MCF 10A (cell line): ENCODE data around the gene DCDC1. TPM values are rescaled to one million over a fixed set of nuclear protein-coding genes. Genes with fewer than 3 reads are reported as not detected.

Experiments
- BruUV-seq: library from RNA; stranded (reverse); fragments of 400-500 nt; replicated peaks from 2 replicates; lab custom pipeline; 2021; lab: Mats Ljungman, UMichigan
- CTCF ChIA-PET: fragments of 300-600 bp; sonication (Branson Sonifier 250); formaldehyde crosslinking; extraction: SDS; loops from one replicate; lab custom pipeline; 2021; ENCODE audit warnings: antibody characterized with exemption, inconsistent platforms; lab: Yijun Ruan, JAX
- POLR2A ChIA-PET: fragments of 300-600, 350-650 bp; sonication (Branson Sonifier 250); formaldehyde crosslinking; extraction: SDS; loops from one replicate; lab custom pipeline; 2020; ENCODE audit warnings: antibody characterized with exemption, inconsistent platforms; lab: Yijun Ruan, JAX
- DNase-seq: peaks from one replicate; pipeline ENCODE4 v3.0.0-alpha.2; 2018; ENCODE audit not compliant: unreplicated experiment
- H3K27ac Mint-ChIP-seq: one replicate; pipeline ENCODE4 v1.8.0; 2022; ENCODE audit warnings: mild to moderate bottlenecking, low read depth, mixed read lengths; ENCODE audit not compliant: unreplicated experiment
- H3K27me3 Mint-ChIP-seq: one replicate; pipeline ENCODE4 v1.8.0; 2022; ENCODE audit warnings: mixed read lengths; ENCODE audit not compliant: insufficient read depth, unreplicated experiment
- H3K36me3 Mint-ChIP-seq: one replicate; pipeline ENCODE4 v1.8.0; 2022; ENCODE audit warnings: mild to moderate bottlenecking, moderate library complexity, mixed read lengths; ENCODE audit not compliant: insufficient read depth, unreplicated experiment
- H3K4me1 Mint-ChIP-seq: one replicate; pipeline ENCODE4 v1.8.0; 2022; ENCODE audit warnings: mixed read lengths; ENCODE audit not compliant: insufficient read depth, unreplicated experiment
- H3K4me3 Mint-ChIP-seq: one replicate; pipeline ENCODE4 v1.8.0; 2022; ENCODE audit warnings: mild to moderate bottlenecking, moderate library complexity, mixed read lengths; ENCODE audit not compliant: unreplicated experiment
- H3K9me3 Mint-ChIP-seq: one replicate; pipeline ENCODE4 v1.8.0; 2022; ENCODE audit warnings: mixed read lengths; ENCODE audit not compliant: unreplicated experiment
- CTCF ChIP-seq: fragments of 200-600 bp; IDR thresholded peaks from one replicate; pipeline ENCODE4 v1.8.0; 2022; ENCODE audit warnings: antibody characterized with exemption, mild to moderate bottlenecking; ENCODE audit not compliant: unreplicated experiment
- intact Hi-C: fragments of 100-400 bp; cut with micrococcal nuclease; formaldehyde crosslinking; loops from 2 replicates; pipeline ENCODE4 v1.14.1; 2022
- total RNA-seq: library from RNA; stranded (reverse); gene quantifications from 2 replicates; pipeline ENCODE4 v1.2.3, GENCODE V29; 2022

The DCDC1 gene
- total RNA-seq, 1 experiment from 2014 or later = 0.19 TPM

DNA sequence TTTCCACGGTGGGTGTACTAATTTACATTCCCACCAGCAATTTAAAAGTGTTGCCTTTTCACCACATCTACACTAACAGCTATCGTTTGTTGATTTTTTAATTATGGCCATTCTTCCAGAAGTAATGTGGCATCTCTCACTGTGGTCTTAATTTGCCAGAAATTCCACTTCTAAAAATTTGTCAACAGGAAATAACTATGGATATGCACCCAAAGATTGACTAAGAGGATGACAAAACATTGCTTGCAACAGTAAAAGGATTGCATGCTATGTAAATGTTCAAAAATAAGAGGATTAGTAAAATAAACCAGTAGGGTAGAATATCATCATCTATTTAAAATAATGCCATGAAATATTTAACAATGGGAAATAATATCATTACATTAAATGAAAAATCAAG lies 219.5 kb downstream of the DCDC1 start:
- Mint-ChIP-seq H3K36me3 (no peaks in the 10 kb centered on the region), H3K9me3 (no peaks in the 10 kb centered on the region), H3K27me3 (peaks cover 27% of the 10 kb centered on the region), H3K27ac (no peak overlapping the region), H3K4me1 (no peaks in the 10 kb centered on the region), H3K4me3 (no peak overlapping the region)
- DNase-seq = no peak
- no peak for TF ChIP-seq CTCF
- ChIA-PET POLR2A (no interaction called here), CTCF (interaction anchor here (0.7 kb wide), 1 partner anchor 24 kb away, joined by 3 read pairs; no protein-coding TSS in a partner anchor)
- intact Hi-C loops = no loop called here
- no TSS peak for BruUV-seq

DNA sequence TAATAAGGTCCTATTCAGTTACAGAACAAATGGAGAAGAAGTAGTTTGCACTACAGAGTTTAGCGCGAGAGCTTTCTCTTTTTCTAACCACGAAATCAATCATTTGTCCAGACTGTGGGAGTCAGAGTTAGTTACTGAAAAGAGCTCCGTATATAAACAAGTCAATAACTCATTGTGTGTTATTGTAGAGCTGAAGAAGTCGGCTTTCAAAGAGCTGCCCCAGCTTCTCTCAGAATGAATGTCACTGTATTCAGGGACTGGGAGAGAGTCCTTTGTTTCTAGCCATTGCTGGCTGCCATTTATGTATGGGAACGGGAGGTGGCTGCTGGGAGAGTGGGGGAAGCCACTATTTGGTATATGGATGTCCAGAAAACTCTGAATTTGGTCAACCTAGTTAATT lies 227.8 kb downstream of the DCDC1 start:
- CTCF ChIA-PET = interaction anchor here (0.9 to 1.2 kb wide), 2 partner anchors 34 to 91 kb away, joined by 3 read pairs; no protein-coding TSS in a partner anchor
- no peak overlapping the region for H3K27ac Mint-ChIP-seq
- H3K9me3 Mint-ChIP-seq = no peaks in the 10 kb centered on the region
- H3K27me3 Mint-ChIP-seq = peaks cover 70% of the 10 kb centered on the region
- H3K4me3 Mint-ChIP-seq = no peak overlapping the region
- no TSS peak for BruUV-seq
- no peak for DNase-seq
- TF ChIP-seq CTCF = no peak
- no peaks in the 10 kb centered on the region for H3K36me3 Mint-ChIP-seq
- H3K4me1 Mint-ChIP-seq = no peaks in the 10 kb centered on the region
- intact Hi-C loops = no loop called here
- POLR2A ChIA-PET = no interaction called here

GRCh38 chr11:31139479-31139878 lies 230.1 kb downstream of the DCDC1 start:
- Mint-ChIP-seq H3K36me3 (no peaks in the 10 kb centered on the region), H3K4me1 (no peaks in the 10 kb centered on the region), H3K27me3 (peaks cover 58% of the 10 kb centered on the region), H3K27ac (no peak overlapping the region), H3K4me3 (no peak overlapping the region), H3K9me3 (no peaks in the 10 kb centered on the region)
- DNase-seq = no peak
- TF ChIP-seq CTCF = no peak
- intact Hi-C loops = no loop called here
- POLR2A ChIA-PET = no interaction called here
- BruUV-seq = no TSS peak
- CTCF ChIA-PET = no interaction called here

- TF ChIP-seq CTCF = no peak
- H3K4me3 Mint-ChIP-seq = no peak overlapping the region
- BruUV-seq = no TSS peak
- ChIA-PET POLR2A (no interaction called here), CTCF (no interaction called here)
- no peak for DNase-seq
- no peaks in the 10 kb centered on the region for H3K9me3 Mint-ChIP-seq
- no peaks in the 10 kb centered on the region for H3K36me3 Mint-ChIP-seq
- no peaks in the 10 kb centered on the region for H3K4me1 Mint-ChIP-seq
- peaks cover 40% of the 10 kb centered on the region for H3K27me3 Mint-ChIP-seq
- H3K27ac Mint-ChIP-seq = no peak overlapping the region
- intact Hi-C loops = no loop called here
Measured at GRCh38 chr11:31132531-31133421, 236.8 kb downstream of the DCDC1 start.
